ENCODE data around the gene DTD1.
"Not testable (repeated sequence)": the region's sequence is repeated elsewhere in the genome, so short reads cannot be mapped to it uniquely, and the experiment has no call there.

The DTD1 gene

GRCh38 chr20:18783385-18783959 lies 195.6 kb downstream of the DTD1 start:
- TF ChIP-seq, protein P1, sequence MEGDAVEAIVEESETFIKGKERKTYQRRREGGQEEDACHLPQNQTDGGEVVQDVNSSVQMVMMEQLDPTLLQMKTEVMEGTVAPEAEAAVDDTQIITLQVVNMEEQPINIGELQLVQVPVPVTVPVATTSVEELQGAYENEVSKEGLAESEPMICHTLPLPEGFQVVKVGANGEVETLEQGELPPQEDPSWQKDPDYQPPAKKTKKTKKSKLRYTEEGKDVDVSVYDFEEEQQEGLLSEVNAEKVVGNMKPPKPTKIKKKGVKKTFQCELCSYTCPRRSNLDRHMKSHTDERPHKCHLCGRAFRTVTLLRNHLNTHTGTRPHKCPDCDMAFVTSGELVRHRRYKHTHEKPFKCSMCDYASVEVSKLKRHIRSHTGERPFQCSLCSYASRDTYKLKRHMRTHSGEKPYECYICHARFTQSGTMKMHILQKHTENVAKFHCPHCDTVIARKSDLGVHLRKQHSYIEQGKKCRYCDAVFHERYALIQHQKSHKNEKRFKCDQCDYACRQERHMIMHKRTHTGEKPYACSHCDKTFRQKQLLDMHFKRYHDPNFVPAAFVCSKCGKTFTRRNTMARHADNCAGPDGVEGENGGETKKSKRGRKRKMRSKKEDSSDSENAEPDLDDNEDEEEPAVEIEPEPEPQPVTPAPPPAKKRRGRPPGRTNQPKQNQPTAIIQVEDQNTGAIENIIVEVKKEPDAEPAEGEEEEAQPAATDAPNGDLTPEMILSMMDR (IDR thresholded peaks at IDR 0.05; ENCODE audit: low read depth, low read length), result no peak
- H3K4me3 ChIP-seq (ENCODE audit: low read depth, low read length), result no peak overlapping the region

- not testable (repeated sequence) for H3K4me3 ChIP-seq (ENCODE audit: low read depth, low read length)
Observed at GRCh38 chr20:18787046-18787445, 199.2 kb downstream of the DTD1 start.

- no peak overlapping the region for H3K4me3 ChIP-seq (ENCODE audit: low read depth, low read length)
- TF ChIP-seq, protein P1 (IDR thresholded peaks at IDR 0.05; ENCODE audit: low read depth, low read length), result no peak
Observed at GRCh38 chr20:18788021-18788420, 200.2 kb downstream of the DTD1 start.

- H3K4me3 ChIP-seq (ENCODE audit: low read depth, low read length), result no peak overlapping the region
- TF ChIP-seq, protein P1 (IDR thresholded peaks at IDR 0.05; ENCODE audit: low read depth, low read length), result no peak
Observed at GRCh38 chr20:18790787-18791186, 202.9 kb downstream of the DTD1 start.

- TF ChIP-seq, protein P1 (IDR thresholded peaks at IDR 0.05; ENCODE audit: low read depth, low read length), result no peak
- peak overlapping the region; percentile 82 for H3K4me3 ChIP-seq (ENCODE audit: low read depth, low read length)
Observed at GRCh38 chr20:18793625-18794427, 206.0 kb downstream of the DTD1 start.

GRCh38 chr20:18794428-18794787 lies 206.6 kb downstream of the DTD1 start:
- peak overlapping the region; percentile 82 for H3K4me3 ChIP-seq (ENCODE audit: low read depth, low read length)
- TF ChIP-seq, protein P1 (IDR thresholded peaks at IDR 0.05; ENCODE audit: low read depth, low read length), result no peak

GRCh38 chr20:18795366-18795765 lies 207.5 kb downstream of the DTD1 start:
- TF ChIP-seq, protein P1 (IDR thresholded peaks at IDR 0.05; ENCODE audit: low read depth, low read length), result no peak
- H3K4me3 ChIP-seq (ENCODE audit: low read depth, low read length), result no peak overlapping the region

Measured in WI38 (cell line).